SH-SY5Y (cell line): Measurements from ENCODE around the gene PLEK.

Source experiments
- GATA2 ChIP-seq: IDR thresholded peaks from 2 replicates; pipeline ENCODE4 v1.6.1; 2011; ENCODE audit warnings: mild to moderate bottlenecking, low read depth, low read length
- GATA3 ChIP-seq: IDR thresholded peaks from 2 replicates; pipeline ENCODE4 v1.6.1; 2011; ENCODE audit warnings: low read depth, mild to moderate bottlenecking, low read length, moderate library complexity

Gene PLEK

DNA sequence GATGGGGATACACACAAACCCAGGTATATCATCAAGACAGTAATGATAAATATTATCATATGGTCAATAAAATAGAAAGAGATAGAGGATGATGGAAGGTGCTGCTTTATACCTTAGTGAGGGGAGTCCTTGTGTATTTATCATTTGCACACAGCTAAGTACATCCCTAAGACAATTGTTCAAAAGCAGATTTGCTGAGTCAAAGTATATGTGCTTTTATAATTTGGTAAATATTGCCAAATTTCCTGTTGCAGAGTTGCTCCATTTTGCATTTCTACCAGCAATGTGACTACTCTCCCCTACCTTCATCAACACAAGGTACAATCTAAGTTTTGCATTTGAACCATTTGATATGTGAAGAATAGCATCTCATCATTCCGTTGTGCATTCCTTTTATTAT is 22.6 kb upstream of the PLEK start:
- TF ChIP-seq GATA3 (no peak), GATA2 (no peak)

DNA sequence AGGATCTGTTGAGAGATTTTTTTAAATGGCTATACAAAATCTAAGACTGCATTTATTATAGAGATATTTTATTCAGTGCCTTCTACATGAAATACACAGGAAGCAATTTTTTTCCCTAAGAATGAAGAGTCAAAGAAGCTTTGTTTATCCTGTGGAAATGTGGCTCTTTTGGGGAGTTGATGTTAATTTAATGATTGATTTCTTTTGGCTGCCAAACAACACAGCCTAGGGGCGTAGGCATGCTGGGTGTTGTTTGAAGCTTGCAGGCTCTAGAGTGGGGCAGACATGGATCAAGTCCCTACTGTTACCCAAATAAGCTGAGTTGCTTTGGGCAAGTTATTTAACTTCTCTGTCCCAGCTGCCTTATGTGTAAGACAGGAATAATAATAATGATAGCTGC is 21.1 kb upstream of the PLEK start:
- TF ChIP-seq GATA3, result no peak
- no peak for TF ChIP-seq GATA2

DNA sequence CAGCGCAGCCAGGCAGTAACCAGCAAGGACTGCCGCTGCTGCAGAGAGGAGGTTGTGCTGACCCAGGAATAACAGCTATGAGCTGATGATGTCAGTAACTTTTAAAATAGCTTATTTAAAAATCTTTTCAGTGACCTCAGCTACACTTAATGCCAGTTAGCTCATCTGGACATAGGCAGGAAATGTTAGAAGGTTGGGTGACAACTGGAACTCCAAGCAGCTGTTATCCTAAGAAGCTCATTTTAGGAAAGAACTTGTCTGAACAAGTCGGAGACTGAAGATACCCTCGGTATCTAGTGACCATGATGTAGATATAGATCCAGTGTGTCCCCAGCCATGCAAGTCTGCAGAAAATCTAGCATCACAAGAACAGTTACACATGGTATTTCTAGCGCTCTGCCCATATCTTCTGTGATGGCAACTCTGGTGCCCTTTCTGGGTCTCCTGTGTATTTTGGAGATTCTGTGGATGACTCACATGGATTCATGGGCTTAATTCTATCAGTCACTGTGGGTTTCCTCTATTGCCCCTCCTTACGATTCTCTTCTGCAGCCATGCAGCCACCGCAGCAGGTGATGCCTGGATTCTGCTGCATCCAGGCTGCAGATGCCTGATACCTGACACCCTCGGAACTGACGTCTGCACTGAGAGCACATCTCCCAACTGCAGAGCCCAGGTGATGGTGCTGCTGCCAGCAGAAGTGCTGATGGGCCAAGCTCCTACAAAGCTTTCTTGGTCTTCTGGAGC is 19.8 kb upstream of the PLEK start:
- TF ChIP-seq GATA2 (no peak), GATA3 (no peak)

DNA sequence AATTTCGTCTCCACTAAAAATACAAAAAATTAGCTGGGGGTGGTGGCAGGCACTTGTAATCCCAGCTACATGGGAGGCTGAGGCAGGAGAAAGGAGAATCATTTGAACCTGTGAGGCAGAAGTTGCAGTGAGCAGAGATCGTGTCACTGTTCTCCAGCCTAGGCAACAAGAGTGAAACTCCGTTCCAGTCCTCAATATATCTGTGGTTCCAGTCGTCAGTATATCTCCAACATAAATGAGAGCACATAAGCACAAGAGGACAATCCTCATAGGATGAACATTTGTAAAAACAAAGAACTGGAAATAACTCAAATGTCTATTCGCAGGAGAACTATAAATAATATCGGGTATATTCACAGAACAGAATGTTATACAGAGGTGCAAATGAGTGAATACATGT is 13.1 kb upstream of the PLEK start:
- TF ChIP-seq GATA3, result no peak
- TF ChIP-seq GATA2, result no peak

DNA sequence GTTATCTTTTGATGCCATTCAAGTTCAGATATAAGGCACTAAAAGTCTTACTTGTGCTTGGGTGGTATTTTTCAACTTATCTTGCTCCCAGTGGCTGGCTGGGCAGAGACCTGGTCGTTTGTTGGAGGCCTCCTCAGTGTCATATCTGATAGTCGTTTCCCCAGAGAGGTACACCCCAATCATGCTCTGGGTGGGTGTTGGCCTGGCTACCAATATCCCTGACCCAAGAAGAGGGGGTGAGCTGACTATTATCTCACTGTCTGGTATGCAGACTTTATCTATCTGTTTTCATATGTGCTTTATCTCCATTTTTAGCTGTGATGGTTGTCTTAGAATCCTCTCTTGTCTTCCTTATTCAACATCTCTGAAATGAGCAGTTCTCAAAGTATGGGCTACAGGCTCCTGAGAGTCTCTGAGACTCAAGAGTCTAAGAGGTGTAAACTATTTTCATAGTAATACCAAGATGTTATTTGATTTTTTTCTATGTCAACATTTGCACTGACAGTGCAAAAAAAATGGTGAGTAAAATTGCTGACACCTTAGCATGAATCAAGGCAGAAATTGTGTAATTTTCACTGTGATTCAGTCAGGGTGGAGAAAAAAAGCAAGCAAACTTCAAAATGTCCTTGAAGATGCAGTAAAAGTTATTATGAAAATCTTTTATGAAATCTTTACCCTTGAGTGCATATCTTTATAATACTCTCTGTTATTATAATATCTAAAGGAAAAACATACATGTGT is 12.3 kb upstream of the PLEK start:
- no peak for TF ChIP-seq GATA3
- TF ChIP-seq GATA2, result no peak

DNA sequence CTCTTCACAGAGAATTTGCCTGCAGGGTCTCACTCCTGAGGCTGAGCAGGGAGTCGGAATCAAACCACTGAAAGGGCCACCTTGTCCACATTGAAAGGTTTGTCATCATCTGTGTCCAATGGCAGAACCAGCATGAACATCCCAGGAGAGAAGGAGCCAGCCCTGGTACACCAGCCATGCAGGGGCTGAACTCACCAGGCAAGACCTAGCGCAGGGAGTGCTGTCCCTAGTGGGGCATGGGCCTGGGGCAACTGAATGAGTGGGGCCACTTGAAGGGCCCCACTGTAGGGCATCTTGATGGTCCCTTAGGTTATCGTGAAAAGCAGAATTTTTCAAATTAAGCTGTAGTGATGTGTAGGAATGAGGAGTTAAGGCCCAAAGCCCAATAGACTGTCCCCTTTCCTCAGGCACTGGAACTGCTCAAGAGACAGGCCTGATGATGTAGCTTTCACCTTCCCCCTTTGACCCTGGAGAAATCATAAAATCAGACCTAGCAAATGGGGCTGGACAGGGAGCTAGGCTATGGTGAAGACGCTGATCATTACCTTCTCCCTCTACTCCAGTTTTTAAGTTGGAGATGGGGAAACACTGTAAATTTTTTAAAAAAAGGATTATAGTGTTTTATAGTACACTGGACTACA is 8.4 kb upstream of the PLEK start:
- TF ChIP-seq GATA3, result no peak
- no peak for TF ChIP-seq GATA2

DNA sequence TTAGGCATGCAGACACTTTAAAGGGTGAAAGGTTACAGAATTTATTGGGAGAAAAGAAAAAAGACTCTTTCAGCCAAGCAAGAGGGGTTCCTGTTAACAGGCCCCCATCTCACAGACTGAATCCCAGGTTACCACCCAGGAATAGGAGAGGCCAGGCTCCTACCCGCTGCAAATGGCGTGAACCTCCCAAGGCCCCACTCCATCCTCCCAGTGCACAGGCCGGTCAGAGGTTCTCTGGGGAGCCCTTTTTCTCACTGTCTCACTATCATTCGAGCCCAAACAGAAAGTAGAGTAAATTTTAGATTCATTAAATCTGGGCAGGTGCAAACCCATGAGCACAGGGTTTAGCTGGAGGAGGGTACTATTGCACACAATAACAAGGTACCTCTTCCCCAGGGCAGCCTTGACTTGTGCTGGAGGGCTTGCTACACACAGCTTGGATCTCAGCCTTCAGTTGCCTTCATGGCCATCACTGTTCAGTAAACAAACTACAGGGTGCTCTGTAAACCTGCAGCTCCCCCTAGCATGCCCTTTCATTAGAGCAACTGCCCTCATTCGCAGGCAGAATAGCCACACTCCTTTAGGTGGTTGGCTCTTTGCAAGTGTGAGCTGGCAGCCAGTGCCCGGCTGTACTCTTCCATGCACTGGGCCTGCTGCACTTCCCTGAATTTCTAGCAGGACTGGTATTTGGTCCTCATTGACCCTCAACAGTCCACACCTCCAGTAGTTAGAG is 7.3 kb upstream of the PLEK start:
- TF ChIP-seq GATA2, result no peak
- no peak for TF ChIP-seq GATA3

DNA sequence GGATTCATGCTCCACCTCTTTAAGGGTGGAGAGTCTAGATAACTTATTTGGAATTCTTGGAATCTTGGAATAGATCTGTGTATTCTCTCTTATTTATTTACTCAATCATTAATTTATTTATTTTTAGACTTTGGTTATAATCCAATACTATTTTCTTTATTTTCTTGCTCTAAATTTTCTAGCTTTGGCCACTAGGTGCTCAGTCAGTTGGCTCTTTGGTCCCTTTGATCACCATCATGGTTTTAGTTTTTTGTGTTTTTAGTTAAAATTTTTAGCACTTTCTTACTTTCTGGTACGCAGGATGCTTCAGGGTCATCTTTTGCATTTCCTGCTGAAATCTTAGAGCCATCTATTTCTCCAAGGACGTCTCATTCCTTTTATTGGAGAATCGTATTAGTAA is 5.2 kb upstream of the PLEK start:
- TF ChIP-seq GATA2 (no peak), GATA3 (no peak)

DNA sequence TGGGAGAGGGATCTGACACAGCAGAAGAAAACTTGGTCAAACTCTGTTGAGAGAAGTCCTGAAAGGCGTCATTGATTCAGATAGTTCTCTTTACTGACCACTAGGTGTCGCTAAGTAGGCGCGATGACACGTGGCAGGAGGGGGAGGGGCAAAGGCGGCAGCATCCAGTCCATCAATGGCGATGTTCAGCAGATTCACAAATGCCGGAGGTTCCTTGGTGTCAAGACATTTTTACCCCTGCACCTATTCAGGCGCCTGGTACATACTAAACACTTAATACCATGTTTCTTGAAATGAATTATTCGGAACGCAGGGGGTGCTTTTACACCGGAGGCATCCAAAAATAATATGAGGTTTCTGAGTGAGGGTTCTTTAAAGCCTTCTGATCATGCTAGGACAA is 3.0 kb upstream of the PLEK start:
- TF ChIP-seq GATA3 (no peak), GATA2 (no peak)

DNA sequence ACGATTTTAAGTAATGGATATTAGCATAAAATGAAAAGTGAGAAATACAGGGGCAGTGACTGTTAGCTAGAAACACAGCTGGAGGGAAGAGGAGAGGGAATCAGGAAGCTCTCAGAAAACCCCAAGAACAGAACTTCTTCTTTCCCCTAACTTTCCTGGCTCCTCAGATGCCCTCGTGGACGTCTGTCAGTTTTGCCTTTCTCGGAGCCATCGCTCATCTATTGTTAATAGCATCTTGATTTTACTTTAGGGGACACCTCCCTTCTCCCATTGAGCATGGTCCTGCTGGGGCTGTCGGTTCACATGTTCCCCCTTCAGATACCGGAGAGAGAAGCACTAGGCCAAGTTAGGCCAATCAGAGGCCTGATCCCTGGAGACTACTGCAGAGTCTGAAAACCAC is 2.3 kb upstream of the PLEK start:
- TF ChIP-seq GATA2 (no peak), GATA3 (no peak)

DNA sequence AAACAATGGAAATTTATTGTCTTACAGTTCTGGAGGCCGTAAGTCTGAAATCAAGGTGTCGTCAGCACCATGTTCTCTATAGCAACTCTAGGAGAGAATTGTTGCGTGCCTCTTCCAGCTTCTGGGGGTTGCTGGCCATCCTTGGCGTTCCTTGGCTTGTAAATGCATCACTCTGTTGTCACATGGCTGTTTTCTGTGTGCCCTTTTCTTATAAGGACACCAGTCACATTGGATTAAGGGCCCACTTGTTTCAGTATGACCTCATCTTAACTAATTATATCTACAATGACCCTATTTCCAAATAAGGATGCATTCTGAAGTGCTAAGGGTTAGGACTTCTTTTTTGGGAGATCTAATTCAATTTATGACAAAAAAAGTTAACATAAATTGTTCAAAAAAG is 1.4 kb upstream of the PLEK start:
- TF ChIP-seq GATA2 (no peak), GATA3 (no peak)

DNA sequence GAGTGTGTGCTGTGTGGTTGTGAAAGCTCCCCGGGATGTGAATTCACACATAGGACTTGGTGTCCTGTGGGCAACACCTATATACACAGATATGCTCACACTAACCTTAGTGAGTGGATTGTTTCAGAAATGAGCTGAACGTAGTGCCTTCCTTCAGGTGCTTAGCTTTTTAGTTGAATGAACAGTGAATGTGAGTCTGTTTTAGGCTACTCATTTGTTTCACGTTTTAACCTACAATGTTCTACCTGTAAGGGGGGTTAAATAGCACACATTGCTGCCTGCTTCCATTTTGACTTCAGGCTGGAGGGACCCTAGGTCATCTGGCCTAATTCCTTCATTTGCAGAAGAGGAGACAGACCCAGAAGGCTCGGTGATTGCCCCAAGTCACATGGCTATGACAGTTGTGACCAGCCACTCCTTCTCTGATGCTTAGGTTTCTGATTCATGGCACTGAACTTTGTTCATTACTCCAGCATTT is 1.0 kb downstream of the PLEK start:
- TF ChIP-seq GATA2 (no peak), GATA3 (no peak)

DNA sequence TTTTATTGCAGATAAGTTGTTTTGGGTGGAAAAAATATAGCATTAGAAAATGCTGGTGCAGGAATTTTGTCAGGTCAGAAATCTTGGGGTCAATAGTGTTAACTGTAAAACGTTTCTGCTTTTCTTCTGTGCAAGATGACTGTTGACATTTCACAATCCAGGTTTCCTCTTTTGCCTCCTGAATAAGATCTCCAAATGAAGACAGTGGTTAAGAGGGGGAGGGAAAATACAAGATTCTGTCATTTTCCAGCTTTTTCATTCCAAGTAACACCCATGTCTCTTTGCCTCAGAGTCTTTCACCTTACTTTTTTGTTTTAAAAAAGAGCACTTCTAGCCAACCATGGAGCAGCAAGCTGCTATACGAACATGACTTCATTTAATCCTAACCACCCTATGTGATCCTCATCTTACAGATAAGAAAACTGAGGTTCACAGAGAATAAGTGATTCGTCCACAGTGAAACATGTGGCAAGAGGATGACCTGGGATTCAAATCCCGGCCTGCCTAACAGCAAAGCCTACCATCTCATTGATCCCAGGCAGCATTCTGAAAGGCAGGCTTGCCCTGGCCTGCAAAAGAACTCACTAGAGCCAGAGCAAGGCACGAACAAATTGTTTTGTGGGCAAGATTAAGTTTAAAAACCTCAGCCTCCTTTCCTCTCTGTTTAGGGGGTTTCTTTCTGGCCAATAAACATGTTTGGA is 3.0 kb downstream of the PLEK start:
- no peak for TF ChIP-seq GATA2
- TF ChIP-seq GATA3, result no peak

DNA sequence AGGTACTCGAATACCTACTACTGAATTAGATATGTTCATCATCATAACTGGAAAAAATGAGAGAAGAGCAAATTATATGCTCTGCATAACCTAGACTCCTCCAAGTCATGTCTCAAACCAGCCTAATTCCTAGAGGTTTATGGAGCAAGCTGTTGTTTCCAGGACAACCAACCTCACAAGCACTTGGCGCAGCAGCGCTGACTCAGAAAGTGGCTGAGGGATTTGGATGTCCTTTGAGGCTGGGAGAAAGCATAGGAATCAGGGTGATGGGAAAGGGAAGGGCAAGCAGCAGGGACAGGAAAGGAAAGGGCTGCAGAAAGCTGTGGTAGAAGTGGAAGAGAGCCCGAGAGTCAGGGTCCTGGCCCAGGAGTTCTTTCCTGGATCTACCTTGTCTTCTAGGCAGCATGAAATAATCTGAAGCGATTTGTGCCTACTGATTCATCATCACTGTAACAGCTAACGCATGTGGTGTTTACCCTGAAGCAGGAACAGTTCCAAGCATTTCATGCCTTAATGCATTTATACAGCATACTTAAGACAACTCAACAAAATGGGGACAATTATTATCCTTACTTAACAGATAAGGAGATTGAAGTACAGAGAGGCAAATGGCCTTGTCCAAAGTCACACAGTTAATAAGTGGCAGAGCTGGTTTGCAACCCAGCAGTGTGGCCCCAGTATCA is 3.7 kb downstream of the PLEK start:
- TF ChIP-seq GATA2 (no peak), GATA3 (no peak)
